Measurements from ENCODE around the gene MDM4.

DNA sequence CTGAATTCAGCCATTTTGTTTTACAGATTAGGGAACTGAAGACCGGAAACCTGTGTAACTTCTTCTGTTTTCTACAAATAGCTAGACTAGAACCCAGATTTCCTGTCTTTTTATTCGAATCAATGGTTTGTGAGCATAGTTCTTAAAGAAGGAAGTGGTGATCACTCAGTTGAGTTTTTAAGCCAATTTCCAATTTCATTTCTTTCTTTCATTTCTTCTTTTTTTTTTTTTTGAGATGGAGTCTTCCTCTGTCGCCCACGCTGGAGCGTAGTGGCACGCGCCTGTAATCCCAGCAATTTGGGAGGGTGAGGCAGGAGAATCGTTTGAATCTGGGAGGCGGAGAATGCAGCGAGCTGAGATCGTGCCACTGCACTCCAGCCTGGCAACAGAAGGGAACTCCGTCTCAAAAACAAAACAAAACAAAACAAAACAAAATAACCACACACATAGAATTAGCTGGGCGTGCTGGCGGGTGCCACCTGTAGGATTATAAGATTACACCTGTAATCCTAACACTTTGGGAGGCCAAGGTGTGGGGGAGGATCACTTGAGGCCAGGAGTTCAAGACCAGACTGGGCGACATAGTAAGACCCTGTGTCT, 3.0 kb upstream of the MDM4 start:
- TF ChIP-seq, protein P1, sequence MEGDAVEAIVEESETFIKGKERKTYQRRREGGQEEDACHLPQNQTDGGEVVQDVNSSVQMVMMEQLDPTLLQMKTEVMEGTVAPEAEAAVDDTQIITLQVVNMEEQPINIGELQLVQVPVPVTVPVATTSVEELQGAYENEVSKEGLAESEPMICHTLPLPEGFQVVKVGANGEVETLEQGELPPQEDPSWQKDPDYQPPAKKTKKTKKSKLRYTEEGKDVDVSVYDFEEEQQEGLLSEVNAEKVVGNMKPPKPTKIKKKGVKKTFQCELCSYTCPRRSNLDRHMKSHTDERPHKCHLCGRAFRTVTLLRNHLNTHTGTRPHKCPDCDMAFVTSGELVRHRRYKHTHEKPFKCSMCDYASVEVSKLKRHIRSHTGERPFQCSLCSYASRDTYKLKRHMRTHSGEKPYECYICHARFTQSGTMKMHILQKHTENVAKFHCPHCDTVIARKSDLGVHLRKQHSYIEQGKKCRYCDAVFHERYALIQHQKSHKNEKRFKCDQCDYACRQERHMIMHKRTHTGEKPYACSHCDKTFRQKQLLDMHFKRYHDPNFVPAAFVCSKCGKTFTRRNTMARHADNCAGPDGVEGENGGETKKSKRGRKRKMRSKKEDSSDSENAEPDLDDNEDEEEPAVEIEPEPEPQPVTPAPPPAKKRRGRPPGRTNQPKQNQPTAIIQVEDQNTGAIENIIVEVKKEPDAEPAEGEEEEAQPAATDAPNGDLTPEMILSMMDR (IDR thresholded peaks at IDR 0.05; ENCODE audit: insufficient read depth, low read depth, low read length) = no peak
- no peak for TF ChIP-seq EZH2 (IDR thresholded peaks at IDR 0.05; ENCODE audit: insufficient read depth, low read length)
